Testis (tissue), 3 donors: Measurements from ENCODE around the gene KIFAP3. TPM values are rescaled to one million over a fixed set of nuclear protein-coding genes. Genes with fewer than 3 reads are reported as not detected.

ENCODE experiments used
- DNase-seq: peaks from one replicate; pipeline ENCODE4 v3.0.0-alpha.2; 2019
- H3K27ac ChIP-seq, 2 donors: fragments of 200-600 bp; sonication (generic); one replicate each; pipeline ENCODE4 v1.5.1; 2019
- H3K27me3 ChIP-seq: fragments of 200-600 bp; sonication (generic); one replicate; pipeline ENCODE4 v1.5.1; 2019
- H3K36me3 ChIP-seq: fragments of 200-600 bp; sonication (generic); one replicate; pipeline ENCODE4 v1.5.1; 2017; ENCODE audit warnings: low read depth; ENCODE audit errors: missing control alignments
- H3K4me1 ChIP-seq: fragments of 200-600 bp; sonication (generic); one replicate; pipeline ENCODE4 v1.5.1; 2019
- H3K4me3 ChIP-seq, 2 donors: fragments of 200-600 bp; sonication (generic); one replicate each; pipeline ENCODE4 v1.5.1; 2017 to 2019
- H3K9me3 ChIP-seq: fragments of 200-600 bp; sonication (generic); one replicate; pipeline ENCODE4 v1.5.1; 2017
- CTCF ChIP-seq, 3 experiments: fragments of 450-650 bp in 2 of 3; fragments of 200-600 bp in 1 of 3; sonication (generic) in 1 of 3; IDR thresholded peaks; one replicate each; pipeline ENCODE4 v1.5.1; 2016 to 2019; ENCODE audit warnings: antibody characterized with exemption in 3 of 3, mild to moderate bottlenecking in 2 of 3, moderate library complexity in 1 of 3
- POLR2A ChIP-seq: fragments of 450-650 bp; IDR thresholded peaks from one replicate; pipeline ENCODE4 v1.6.1; 2017; ENCODE audit warnings: antibody characterized with exemption, mild to moderate bottlenecking, moderate library complexity
- WGBS, 2 donors: methylation state at CpG; one replicate each; pipeline ENCODE4 v1.1.5; 2018; 5-methylcytosine and 5-hydroxymethylcytosine counted together
- intact Hi-C: fragments of 100-400 bp; cut with DNase I; formaldehyde crosslinking; loops from one replicate; pipeline ENCODE4 v1.15.1; 2023; ENCODE audit warnings: low total_unique reads
- polyA plus RNA-seq: library from polyadenylated mRNA; stranded (reverse); fragments of 350-450 nt; fragmentation: Illumina TruSeq; extraction: RNeasy Lipid Tissue Mini Kit (QIAGEN cat#74804); gene quantifications from one replicate; pipeline ENCODE4 v1.2.3, GENCODE V29; 2014; ENCODE audit warnings: low read depth, low replicate concordance; ENCODE audit not compliant: insufficient read depth
- total RNA-seq, 2 donors: library from RNA; depleted of rRNA; stranded (reverse); fragments of >200 nt; gene quantifications; one replicate each; pipeline ENCODE4 v1.2.3, GENCODE V29; 2016

KIFAP3 gene
- total and polyA plus RNA-seq, 3 donors from 2014 or later, result 52.9 to 80.8 (median 60.6) TPM

- no peak for DNase-seq
- WGBS, 2 donors, result 94 to 100% methylated on average over 2 of the region's 2 CpGs
- H3K36me3 ChIP-seq, result no peaks in the 10 kb centered on the region
- H3K4me3 ChIP-seq, result no peak overlapping the region
- no peak for TF ChIP-seq POLR2A
- TF ChIP-seq CTCF (IDR thresholded peaks at IDR 0.05), result no peak
- no peaks in the 10 kb centered on the region for H3K9me3 ChIP-seq
- peaks cover 9% of the 10 kb centered on the region for H3K4me1 ChIP-seq
- intact Hi-C loops, result no loop called here
- no peak overlapping the region for H3K27ac ChIP-seq
- H3K27me3 ChIP-seq, result no peaks in the 10 kb centered on the region
Measured at GRCh38 chr1:169889871-169890270, 184.6 kb downstream of the KIFAP3 start.

GRCh38 chr1:169886931-169887330 lies 187.6 kb downstream of the KIFAP3 start:
- no peak overlapping the region for H3K4me3 ChIP-seq
- no peak for DNase-seq
- no peaks in the 10 kb centered on the region for H3K36me3 ChIP-seq
- H3K27ac ChIP-seq, result no peak overlapping the region
- no peak for TF ChIP-seq CTCF (IDR thresholded peaks at IDR 0.05)
- no peak for TF ChIP-seq POLR2A
- H3K27me3 ChIP-seq, result no peaks in the 10 kb centered on the region
- H3K9me3 ChIP-seq, result no peaks in the 10 kb centered on the region
- WGBS, 2 donors, result 84 to 91% methylated on average over 2 of the region's 2 CpGs
- H3K4me1 ChIP-seq, result peaks cover 2% of the 10 kb centered on the region
- intact Hi-C loops, result no loop called here

GRCh38 chr1:169886422-169886821 lies 188.1 kb downstream of the KIFAP3 start:
- Histone ChIP-seq H3K4me3 (no peak overlapping the region), H3K9me3 (no peaks in the 10 kb centered on the region), H3K4me1 (no peaks in the 10 kb centered on the region), H3K27ac (no peak overlapping the region), H3K36me3 (no peaks in the 10 kb centered on the region), H3K27me3 (no peaks in the 10 kb centered on the region)
- no peak for DNase-seq
- intact Hi-C loops, result no loop called here
- 90 to 98% methylated on average over 1 of the region's 1 CpG for WGBS, 2 donors
- TF ChIP-seq CTCF (IDR thresholded peaks at IDR 0.05), result no peak
- no peak for TF ChIP-seq POLR2A

- no peaks in the 10 kb centered on the region for H3K27me3 ChIP-seq
- H3K27ac ChIP-seq, result no peak overlapping the region
- TF ChIP-seq CTCF (IDR thresholded peaks at IDR 0.05) (no peak), POLR2A (no peak)
- no peaks in the 10 kb centered on the region for H3K4me1 ChIP-seq
- no peak for DNase-seq
- intact Hi-C loops, result no loop called here
- no peak overlapping the region for H3K4me3 ChIP-seq
- H3K36me3 ChIP-seq, result no peaks in the 10 kb centered on the region
- 94 to 97% methylated on average over 2 of the region's 2 CpGs for WGBS, 2 donors
- no peaks in the 10 kb centered on the region for H3K9me3 ChIP-seq
Measured at GRCh38 chr1:169885207-169885606, 189.3 kb downstream of the KIFAP3 start.

GRCh38 chr1:169884634-169885033 lies 189.9 kb downstream of the KIFAP3 start:
- Histone ChIP-seq H3K27ac (no peak overlapping the region), H3K9me3 (no peaks in the 10 kb centered on the region), H3K4me3 (no peak overlapping the region), H3K36me3 (no peaks in the 10 kb centered on the region), H3K27me3 (no peaks in the 10 kb centered on the region), H3K4me1 (no peaks in the 10 kb centered on the region)
- no peak for DNase-seq
- TF ChIP-seq POLR2A, result no peak
- intact Hi-C loops, result no loop called here
